GM12892 (cell line): ENCODE data around the gene AVPR1A.

ENCODE experiments used
- POLR2A ChIP-seq: IDR thresholded peaks from 2 replicates; pipeline ENCODE4 v1.6.1; 2011; ENCODE audit warnings: low read depth, low read length, control low read depth
- POLR2AphosphoS5 ChIP-seq: IDR thresholded peaks from 2 replicates; pipeline ENCODE4 v1.6.1; 2011; ENCODE audit warnings: low read depth, low read length, control low read depth
- TAF1 ChIP-seq: IDR thresholded peaks from 2 replicates; pipeline ENCODE4 v1.6.1; 2011; ENCODE audit warnings: low read depth, mild to moderate bottlenecking, control low read depth, low read length, borderline replicate concordance

GRCh38 chr12:63098851-63099250 lies 52.1 kb downstream of the AVPR1A start:
- TF ChIP-seq POLR2A: no peak
- no peak for TF ChIP-seq POLR2AphosphoS5
- no peak for TF ChIP-seq TAF1
